Brain microvascular endothelial cell (primary cell): ENCODE data around the gene TECTB.

ENCODE experiments used
- DNase-seq: peaks from one replicate; pipeline ENCODE4 v3.0.0-alpha.2; 2020
- H3K27ac ChIP-seq: fragments of 250-450 bp; sonication (Bioruptor Pico); 2 replicates; pipeline ENCODE4 v1.5.1; 2020; ENCODE audit warnings: mild to moderate bottlenecking, moderate library complexity
- H3K27me3 ChIP-seq: fragments of 250-450 bp; sonication (Bioruptor Pico); replicated peaks from 2 replicates; pipeline ENCODE4 v1.5.1; 2020; ENCODE audit warnings: mild to moderate bottlenecking
- H3K36me3 ChIP-seq: fragments of 250-450 bp; sonication (Bioruptor Pico); replicated peaks from 2 replicates; pipeline ENCODE4 v1.5.1; 2020; ENCODE audit warnings: mild to moderate bottlenecking
- H3K4me3 ChIP-seq: 2 replicates; pipeline ENCODE4 v1.5.1; 2011; ENCODE audit warnings: low read depth, mild to moderate bottlenecking, control low read depth, low read length, moderate library complexity
- in situ Hi-C: cut with HindIII; loops from 2 replicates; pipeline ENCODE4 v1.10.0; 2017; ENCODE audit warnings: low sequenced_read_pairs, low pct_ligation_motif_present
- TF ChIP-seq, protein P1 (sequence below): IDR thresholded peaks from 2 replicates; pipeline ENCODE4 v1.5.1; 2011; ENCODE audit warnings: low read depth, mild to moderate bottlenecking, moderate library complexity, low read length, control low read depth, inconsistent platforms; ENCODE audit errors: missing control alignments

TECTB gene

DNA sequence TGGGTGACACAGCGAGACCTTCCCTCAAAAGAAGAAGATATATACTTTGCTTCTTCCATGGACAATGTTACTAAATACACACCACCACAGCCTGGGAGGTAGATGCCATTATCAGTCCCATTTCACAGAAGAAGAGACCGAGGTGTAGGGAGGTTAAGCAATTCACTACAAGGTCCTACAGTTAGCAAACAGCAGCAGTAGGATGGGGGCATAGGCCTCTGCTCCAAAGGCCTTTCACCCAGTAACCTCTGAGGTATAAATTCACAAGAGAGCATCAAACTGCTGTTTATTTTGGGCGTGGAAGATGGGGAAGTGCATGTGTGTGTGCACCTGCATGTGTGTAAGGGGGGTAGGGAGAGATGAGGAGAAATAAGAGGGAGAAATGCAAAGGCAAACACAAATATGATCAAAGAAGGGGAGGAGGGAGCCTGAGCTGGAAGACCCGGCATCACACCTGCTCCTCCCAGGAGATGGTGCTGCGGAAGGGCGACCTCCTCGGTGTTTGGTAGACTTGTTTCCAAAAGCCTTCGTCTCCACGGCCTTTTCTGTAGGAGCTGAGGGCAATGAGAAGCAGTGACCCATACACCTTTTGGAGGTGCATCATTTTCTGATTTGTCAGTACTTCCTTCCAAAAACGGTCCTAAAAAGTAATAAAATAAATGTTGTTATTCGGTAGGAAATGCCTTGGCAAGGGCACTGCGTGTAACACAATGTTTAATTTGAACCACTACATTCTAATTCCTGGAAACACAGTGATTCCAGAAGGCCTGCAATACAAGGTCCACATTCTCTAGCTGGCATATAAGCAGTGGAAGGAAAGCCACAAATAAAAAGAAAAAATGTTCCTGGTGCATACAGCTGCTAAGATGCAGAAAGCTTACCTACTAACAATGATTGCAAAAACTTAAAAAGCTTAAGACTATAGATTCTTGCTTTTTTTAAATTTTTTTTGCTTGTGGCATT is 64.8 kb downstream of the TECTB start:
- no peaks in the 10 kb centered on the region for H3K36me3 ChIP-seq
- TF ChIP-seq, protein P1, sequence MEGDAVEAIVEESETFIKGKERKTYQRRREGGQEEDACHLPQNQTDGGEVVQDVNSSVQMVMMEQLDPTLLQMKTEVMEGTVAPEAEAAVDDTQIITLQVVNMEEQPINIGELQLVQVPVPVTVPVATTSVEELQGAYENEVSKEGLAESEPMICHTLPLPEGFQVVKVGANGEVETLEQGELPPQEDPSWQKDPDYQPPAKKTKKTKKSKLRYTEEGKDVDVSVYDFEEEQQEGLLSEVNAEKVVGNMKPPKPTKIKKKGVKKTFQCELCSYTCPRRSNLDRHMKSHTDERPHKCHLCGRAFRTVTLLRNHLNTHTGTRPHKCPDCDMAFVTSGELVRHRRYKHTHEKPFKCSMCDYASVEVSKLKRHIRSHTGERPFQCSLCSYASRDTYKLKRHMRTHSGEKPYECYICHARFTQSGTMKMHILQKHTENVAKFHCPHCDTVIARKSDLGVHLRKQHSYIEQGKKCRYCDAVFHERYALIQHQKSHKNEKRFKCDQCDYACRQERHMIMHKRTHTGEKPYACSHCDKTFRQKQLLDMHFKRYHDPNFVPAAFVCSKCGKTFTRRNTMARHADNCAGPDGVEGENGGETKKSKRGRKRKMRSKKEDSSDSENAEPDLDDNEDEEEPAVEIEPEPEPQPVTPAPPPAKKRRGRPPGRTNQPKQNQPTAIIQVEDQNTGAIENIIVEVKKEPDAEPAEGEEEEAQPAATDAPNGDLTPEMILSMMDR = no peak
- H3K27ac ChIP-seq = no peak overlapping the region
- in situ Hi-C loops = no loop called here
- H3K27me3 ChIP-seq = no peaks in the 10 kb centered on the region
- no peak for DNase-seq
- no peak overlapping the region for H3K4me3 ChIP-seq

DNA sequence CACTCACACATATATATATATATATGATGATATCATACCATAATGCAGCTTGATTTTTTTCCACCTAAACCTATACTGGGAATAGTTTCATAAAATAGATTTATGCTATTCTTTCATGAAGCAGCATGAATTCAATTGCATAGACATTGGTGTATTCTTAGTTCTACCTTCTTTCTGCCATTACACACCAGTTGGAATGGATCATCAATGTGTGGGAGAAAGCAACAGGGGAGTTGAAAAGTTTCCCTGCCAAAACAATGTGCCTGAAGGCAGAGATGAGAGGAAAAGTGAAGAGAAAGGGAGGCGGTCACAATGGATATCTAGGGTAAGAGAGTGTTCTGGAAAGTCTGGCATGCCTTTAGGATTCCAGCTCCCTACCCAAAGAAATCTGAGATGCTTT is 65.6 kb downstream of the TECTB start:
- in situ Hi-C loops = no loop called here
- TF ChIP-seq, protein P1 = no peak
- Histone ChIP-seq H3K27ac (no peak overlapping the region), H3K27me3 (no peaks in the 10 kb centered on the region), H3K36me3 (no peaks in the 10 kb centered on the region), H3K4me3 (no peak overlapping the region)
- no peak for DNase-seq

DNA sequence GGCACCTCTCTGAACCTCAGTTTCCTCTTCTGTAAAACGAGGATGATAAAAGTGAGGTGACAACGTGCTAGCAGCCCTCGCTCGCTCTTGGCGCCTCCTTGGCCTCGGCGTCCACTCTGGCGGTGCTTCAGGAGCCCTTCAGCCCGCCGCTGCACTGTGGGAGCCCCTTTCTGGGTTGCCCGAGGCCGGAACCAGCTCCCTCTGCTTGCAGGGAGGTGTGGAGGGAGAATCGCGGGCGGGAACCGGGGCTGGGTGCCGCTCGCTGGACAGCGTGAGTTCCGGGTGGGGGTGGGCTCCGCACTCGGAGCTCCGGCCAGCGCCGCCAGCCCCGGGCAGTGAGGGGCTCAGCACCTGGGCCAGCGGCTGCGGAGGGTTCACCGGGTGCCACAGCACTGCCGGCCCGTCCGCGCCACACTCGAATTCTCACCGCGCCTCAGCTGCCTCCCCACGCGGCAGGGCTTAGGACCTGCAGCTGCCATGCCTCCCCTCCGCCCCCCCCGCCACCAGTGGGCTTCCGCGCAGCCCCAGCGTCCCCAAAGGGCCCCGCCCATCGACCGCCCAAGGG is 66.4 kb downstream of the TECTB start:
- no peak for DNase-seq
- in situ Hi-C loops = no loop called here
- Histone ChIP-seq H3K27ac (no peak overlapping the region), H3K4me3 (no peak overlapping the region), H3K27me3 (no peaks in the 10 kb centered on the region), H3K36me3 (no peaks in the 10 kb centered on the region)
- TF ChIP-seq, protein P1 = no peak

DNA sequence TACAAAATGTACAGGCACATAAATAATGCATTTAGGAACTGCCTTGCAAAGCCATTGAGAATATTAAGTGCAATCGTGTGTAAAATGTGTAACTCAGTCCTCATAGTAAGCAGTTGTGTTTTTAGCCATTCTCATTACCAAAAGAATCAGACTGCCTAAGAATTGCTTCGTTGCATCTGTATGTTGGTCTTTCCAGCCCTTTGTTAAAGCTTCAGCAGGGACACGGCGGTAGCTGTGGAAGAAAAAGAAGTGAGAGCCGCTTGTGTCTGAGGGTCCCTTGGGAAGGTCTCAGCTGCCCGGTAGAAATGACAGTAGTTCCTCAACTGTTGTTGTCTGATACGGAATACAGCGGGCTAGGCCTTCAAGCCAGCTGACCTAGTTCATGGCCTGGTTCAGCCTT is 67.9 kb downstream of the TECTB start:
- in situ Hi-C loops = no loop called here
- H3K4me3 ChIP-seq = no peak overlapping the region
- no peak for DNase-seq

DNA sequence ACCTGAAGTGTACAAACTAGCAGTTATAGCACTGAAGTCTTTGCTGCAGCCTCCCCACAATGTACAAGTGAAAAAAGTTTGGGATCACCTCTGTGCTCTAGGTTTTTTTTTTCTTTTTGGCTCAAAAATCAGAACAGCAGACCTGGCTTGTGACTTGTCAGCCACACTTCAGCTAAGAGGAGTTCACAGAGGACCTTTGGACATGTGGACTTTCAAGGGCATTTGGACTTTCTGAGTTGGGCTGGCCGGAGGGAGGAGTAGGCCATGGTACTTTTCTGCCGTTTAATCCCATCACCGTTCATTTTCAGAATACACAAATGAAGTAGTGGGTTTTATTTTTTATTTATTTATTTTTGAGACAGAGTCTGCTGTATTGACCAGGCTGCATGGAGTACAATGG is 68.8 kb downstream of the TECTB start:
- in situ Hi-C loops = no loop called here
- Histone ChIP-seq H3K27ac (no peak overlapping the region), H3K27me3 (no peaks in the 10 kb centered on the region), H3K36me3 (no peaks in the 10 kb centered on the region), H3K4me3 (no peak overlapping the region)
- no peak for DNase-seq
- TF ChIP-seq, protein P1 = no peak

More for the DNA sequence above, 67.9 kb downstream of the TECTB start:
- no peaks in the 10 kb centered on the region for H3K36me3 ChIP-seq
- no peak overlapping the region for H3K27ac ChIP-seq
- TF ChIP-seq, protein P1 = no peak
- H3K27me3 ChIP-seq = no peaks in the 10 kb centered on the region
